HCT116 (cell line): ENCODE data around the gene CFAP97D1. TPM values are rescaled to one million over a fixed set of nuclear protein-coding genes. Genes with fewer than 3 reads are reported as not detected.

Experiments used
- ATAC-seq: fragments of 200-7000 bp; cut with Tn5 transposase; 2 replicates; pipeline ENCODE4 v1.9.1; 2020; ENCODE audit warnings: mild to moderate bottlenecking, moderate library complexity
- BruUV-seq: library from RNA; stranded (reverse); fragments of 400-500 nt; replicated peaks from 2 replicates; lab custom pipeline; 2021; lab: Mats Ljungman, UMichigan
- CTCF ChIA-PET: fragments of 300-600 bp; sonication (Branson Sonifier 250); formaldehyde crosslinking; loops from one replicate; lab custom pipeline; 2021; ENCODE audit warnings: antibody characterized with exemption; lab: Charles Lee
- POLR2A ChIA-PET: fragments of 300-600, 350-600 bp; sonication (Branson Sonifier 250); formaldehyde crosslinking; loops from one replicate; lab custom pipeline; 2021; ENCODE audit warnings: antibody characterized with exemption; lab: Charles Lee
- RAD21 ChIA-PET, 2 experiments: fragments of 300-600 bp; sonication (Branson Sonifier 250); formaldehyde crosslinking; loops; one replicate each; lab custom pipeline; 2023; ENCODE audit warnings: low total read pairs in 2 of 2; ENCODE audit not compliant: uncharacterized antibody in 2 of 2, unreplicated experiment in 2 of 2, low non-redundant PET in 1 of 2; lab: Charles Lee
- DNase-seq: peaks from one replicate; pipeline ENCODE4 v3.0.0-alpha.2; 2010; ENCODE audit warnings: low read depth, low spot score
- H2AFZ ChIP-seq: fragments of 200-600 bp; shearing (Covaris generic), sonication (generic); 2 replicates; pipeline ENCODE4 v1.6.1; 2017; ENCODE audit warnings: low read depth, mixed run types, mixed read lengths, antibody characterized with exemption, low read length; ENCODE audit not compliant: poor library complexity, severe bottlenecking
- H3K27ac ChIP-seq: 2 replicates; pipeline ENCODE4 v1.5.1; 2012; ENCODE audit warnings: low read depth, low read length
- H3K27me3 ChIP-seq: fragments of 200-600 bp; sonication (generic); 2 replicates; pipeline ENCODE4 v1.6.1; 2016; ENCODE audit warnings: mixed run types, low read length, mixed read lengths; ENCODE audit not compliant: insufficient read depth
- H3K36me3 ChIP-seq, 2 experiments: fragments of 200-500 bp in 1 of 2; fragments of 200-600 bp in 1 of 2; sonication (Bioruptor generic) in 1 of 2; sonication (generic) in 1 of 2; 2 replicates each; pipeline versions ENCODE4 v1.5.1 to v1.6.1; 2014 to 2016; ENCODE audit warnings: low read length in 2 of 2, inconsistent platforms in 1 of 2, mixed read lengths in 1 of 2, mixed run types in 1 of 2; ENCODE audit not compliant: insufficient read depth in 2 of 2, control insufficient read depth in 1 of 2
- H3K4me1 ChIP-seq, 2 experiments: fragments of 200-600 bp in 1 of 2; sonication (generic) in 1 of 2; 2 replicates each; pipeline versions ENCODE4 v1.5.1 to v1.6.1; 2012 to 2017; ENCODE audit warnings: low read length in 2 of 2, inconsistent platforms in 1 of 2, mild to moderate bottlenecking in 1 of 2, mixed read lengths in 1 of 2, mixed run types in 1 of 2, moderate library complexity in 1 of 2; ENCODE audit not compliant: insufficient read depth in 2 of 2, control insufficient read depth in 1 of 2
- H3K4me2 ChIP-seq: fragments of 200-600 bp; sonication (generic); 2 replicates; pipeline ENCODE4 v1.6.1; 2017; ENCODE audit warnings: mixed run types, low read length, mixed read lengths
- H3K4me3 ChIP-seq, 2 experiments: fragments of 200-600 bp in 1 of 2; sonication (generic) in 1 of 2; replicated peaks in 1 of 2; 2 replicates each; pipeline ENCODE4 v1.5.1; 2011 to 2016; ENCODE audit warnings: low read length in 2 of 2, control low read depth in 1 of 2, low read depth in 1 of 2, mild to moderate bottlenecking in 1 of 2, mixed read lengths in 1 of 2, mixed run types in 1 of 2
- H3K79me2 ChIP-seq: fragments of 200-600 bp; sonication (generic); 2 replicates; pipeline ENCODE4 v1.6.1; 2017; ENCODE audit warnings: mild to moderate bottlenecking, mixed run types, low read length, moderate library complexity, mixed read lengths; ENCODE audit not compliant: insufficient read depth
- H3K9ac ChIP-seq: fragments of 200-600 bp; sonication (generic); 2 replicates; pipeline ENCODE4 v1.6.1; 2016; ENCODE audit warnings: low read length, mixed read lengths
- H3K9me2 ChIP-seq: fragments of 200-600 bp; sonication (generic), shearing (Covaris generic); 2 replicates; pipeline ENCODE4 v1.6.1; 2017; ENCODE audit warnings: mixed run types, mild to moderate bottlenecking, moderate library complexity; ENCODE audit not compliant: insufficient read depth
- H3K9me3 ChIP-seq, 2 experiments: fragments of 200-500 bp in 1 of 2; fragments of 200-600 bp in 1 of 2; sonication (Bioruptor generic) in 1 of 2; sonication (generic) in 1 of 2; 2 replicates each; pipeline ENCODE4 v1.6.1; 2014 to 2017; ENCODE audit warnings: low read length in 2 of 2, mixed read lengths in 2 of 2, inconsistent platforms in 1 of 2, low read depth in 1 of 2, mild to moderate bottlenecking in 1 of 2, mixed run types in 1 of 2, moderate library complexity in 1 of 2; ENCODE audit not compliant: control insufficient read depth in 1 of 2, insufficient read depth in 1 of 2
- H4K20me1 ChIP-seq: fragments of 200-600 bp; sonication (generic), shearing (Covaris generic); 2 replicates; pipeline ENCODE4 v1.6.1; 2017; ENCODE audit warnings: mixed run types, mild to moderate bottlenecking, moderate library complexity; ENCODE audit not compliant: insufficient read depth
- CBX3 ChIP-seq: IDR thresholded peaks from 2 replicates; pipeline ENCODE4 v1.6.1; 2012; ENCODE audit warnings: low read depth
- CEBPB ChIP-seq: IDR thresholded peaks from 2 replicates; pipeline ENCODE4 v1.6.1; 2012; ENCODE audit warnings: low read depth
- EZH2 ChIP-seq: fragments of 200-600 bp; sonication (generic); IDR thresholded peaks from 2 replicates; pipeline ENCODE4 v1.6.1; 2017; ENCODE audit warnings: antibody characterized with exemption, mixed run types
- JUND ChIP-seq: IDR thresholded peaks from 2 replicates; pipeline ENCODE4 v1.6.1; 2012
- POLR2AphosphoS5 ChIP-seq: IDR thresholded peaks from 2 replicates; pipeline ENCODE4 v1.6.1; 2011; ENCODE audit warnings: mild to moderate bottlenecking, low read depth, low read length, moderate library complexity
- SIN3A ChIP-seq: IDR thresholded peaks from 2 replicates; pipeline ENCODE4 v1.6.1; 2012; ENCODE audit warnings: low read depth
- SP1 ChIP-seq: IDR thresholded peaks from 2 replicates; pipeline ENCODE4 v1.6.1; 2012; ENCODE audit warnings: low read depth
- TCF7L2 ChIP-seq: IDR thresholded peaks from 2 replicates; pipeline ENCODE4 v1.7.0; 2011; ENCODE audit warnings: borderline replicate concordance, inconsistent platforms; ENCODE audit not compliant: insufficient read depth, insufficient read length; ENCODE audit errors: extremely low read depth
- intact Hi-C: fragments of 100-400 bp; cut with micrococcal nuclease; formaldehyde crosslinking; loops from 2 replicates; pipeline ENCODE4 v1.10.0; 2022
- total RNA-seq: library from RNA; stranded (reverse); gene quantifications from one replicate; pipeline ENCODE4 v1.2.1, GENCODE V29; 2021; ENCODE audit not compliant: unreplicated experiment
- TF ChIP-seq, protein P1 (sequence below), 3 experiments: fragments of 200-600 bp in 1 of 3; sonication (generic) in 1 of 3; IDR thresholded peaks in 2 of 3; conservative IDR thresholded peaks in 1 of 3; 2 replicates each; pipeline ENCODE4 v1.5.1; 2012 to 2017; ENCODE audit warnings: low read depth in 2 of 3, low read length in 2 of 3, antibody characterized with exemption in 1 of 3, borderline replicate concordance in 1 of 3, control low read depth in 1 of 3, mild to moderate bottlenecking in 1 of 3, mixed read lengths in 1 of 3, mixed run types in 1 of 3, moderate library complexity in 1 of 3; ENCODE audit not compliant: insufficient read depth in 1 of 3

CFAP97D1 gene
- total RNA-seq, 1 experiment from 2014 or later, result 0.15 TPM

DNA sequence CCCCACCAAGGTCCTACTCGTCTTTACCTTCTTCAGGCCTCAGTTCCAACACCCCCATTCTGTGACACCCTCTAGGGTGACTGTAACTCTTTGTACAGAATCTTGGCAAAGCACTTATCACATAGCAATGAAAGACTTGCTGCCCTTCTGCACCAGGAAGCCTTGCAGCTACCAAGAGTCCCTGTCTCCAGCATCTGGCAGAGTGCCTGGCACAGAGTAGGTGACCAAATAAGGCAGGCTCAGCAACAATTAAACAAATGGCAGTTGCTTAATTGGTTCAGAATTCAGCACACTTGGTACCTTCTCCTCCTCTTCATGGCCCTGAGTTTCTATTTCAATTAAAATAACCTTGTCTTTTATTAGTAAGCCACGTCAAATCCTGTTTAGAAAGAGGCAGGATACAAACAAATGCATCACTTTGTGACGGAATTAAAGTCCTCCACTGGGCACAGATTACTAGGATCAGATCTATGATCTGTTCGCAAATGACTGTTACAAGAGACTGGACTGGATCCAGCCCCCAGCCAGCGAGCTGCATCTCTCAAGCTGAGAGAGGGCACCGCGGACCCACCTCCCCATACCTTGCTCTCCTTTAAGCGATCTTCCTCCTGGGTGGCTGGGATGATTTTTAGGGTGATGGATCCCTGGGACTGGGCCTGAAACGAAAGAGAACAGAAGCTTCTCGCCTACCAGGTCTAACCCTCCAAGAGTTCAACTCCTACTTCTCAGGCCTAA is 43.3 kb downstream of the CFAP97D1 start:
- Histone ChIP-seq H3K27ac (no peak overlapping the region), H3K27me3 (no peaks in the 10 kb centered on the region), H2AFZ (no peak overlapping the region), H3K9me3 (no peaks in the 10 kb centered on the region), H4K20me1 (no peaks in the 10 kb centered on the region), H3K79me2 (no peaks in the 10 kb centered on the region), H3K4me3 (no peak overlapping the region), H3K4me1 (no peaks in the 10 kb centered on the region), H3K9ac (no peak overlapping the region), H3K4me2 (no peak overlapping the region), H3K36me3 (peaks cover 4 to 26% of the 10 kb centered on the region in 2 experiments; a peak in 3 of 4 replicates), H3K9me2 (no peaks in the 10 kb centered on the region)
- intact Hi-C loops, result no loop called here
- POLR2A ChIA-PET, result no interaction called here
- RAD21 ChIA-PET, result no interaction called here
- DNase-seq, result no peak
- CTCF ChIA-PET, result no interaction called here
- no peak for ATAC-seq
- BruUV-seq, result no TSS peak
- TF ChIP-seq CEBPB (no peak), TCF7L2 (no peak), SIN3A (no peak), CBX3 (no peak), EZH2 (no peak), POLR2AphosphoS5 (no peak), JUND (no peak), SP1 (no peak)
- TF ChIP-seq, protein P1, sequence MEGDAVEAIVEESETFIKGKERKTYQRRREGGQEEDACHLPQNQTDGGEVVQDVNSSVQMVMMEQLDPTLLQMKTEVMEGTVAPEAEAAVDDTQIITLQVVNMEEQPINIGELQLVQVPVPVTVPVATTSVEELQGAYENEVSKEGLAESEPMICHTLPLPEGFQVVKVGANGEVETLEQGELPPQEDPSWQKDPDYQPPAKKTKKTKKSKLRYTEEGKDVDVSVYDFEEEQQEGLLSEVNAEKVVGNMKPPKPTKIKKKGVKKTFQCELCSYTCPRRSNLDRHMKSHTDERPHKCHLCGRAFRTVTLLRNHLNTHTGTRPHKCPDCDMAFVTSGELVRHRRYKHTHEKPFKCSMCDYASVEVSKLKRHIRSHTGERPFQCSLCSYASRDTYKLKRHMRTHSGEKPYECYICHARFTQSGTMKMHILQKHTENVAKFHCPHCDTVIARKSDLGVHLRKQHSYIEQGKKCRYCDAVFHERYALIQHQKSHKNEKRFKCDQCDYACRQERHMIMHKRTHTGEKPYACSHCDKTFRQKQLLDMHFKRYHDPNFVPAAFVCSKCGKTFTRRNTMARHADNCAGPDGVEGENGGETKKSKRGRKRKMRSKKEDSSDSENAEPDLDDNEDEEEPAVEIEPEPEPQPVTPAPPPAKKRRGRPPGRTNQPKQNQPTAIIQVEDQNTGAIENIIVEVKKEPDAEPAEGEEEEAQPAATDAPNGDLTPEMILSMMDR (IDR thresholded peaks at IDR 0.05 in 2 of 3, conservative IDR thresholded peaks at IDR 0.05 in 1 of 3; ENCODE audit: borderline replicate concordance in 1 of 3, insufficient read depth in 1 of 3, low read depth in 2 of 3, low read length in 2 of 3), result no peak
- TF ChIP-seq, all 23 proteins: peak for 0
